ENCODE measurements around the gene NEURL2.

GRCh38 chr20:45933266-45934045 is 42.4 kb upstream of the NEURL2 start:
- TF ChIP-seq CTCF (IDR thresholded peaks at IDR 0.05): peak in 4 of 5 experiments; percentile 6 to 41 (median 21)
- peak in 1 of 3 donors; percentile 33 for TF ChIP-seq POLR2AphosphoS5 (IDR thresholded peaks at IDR 0.05)
- TF ChIP-seq POLR2A (IDR thresholded peaks at IDR 0.05): no peak
- no peak for TF ChIP-seq EP300 (IDR thresholded peaks at IDR 0.05; ENCODE audit: low read depth)
